LNCaP clone FGC (cell line): ENCODE measurements around the gene EXOC4.
"Not testable (repeated sequence)": the region's sequence is repeated elsewhere in the genome, so short reads cannot be mapped to it uniquely, and the experiment has no call there.

Experiments
- DNase-seq: peaks from one replicate; pipeline ENCODE4 v3.0.0-alpha.2; 2011; ENCODE audit warnings: low read depth
- H3K4me3 ChIP-seq: 2 replicates; pipeline ENCODE4 v1.5.1; 2011; ENCODE audit warnings: mild to moderate bottlenecking, low read depth, low read length, control low read depth
- TF ChIP-seq, protein P1 (sequence below): IDR thresholded peaks from 2 replicates; pipeline ENCODE4 v1.5.1; 2012; ENCODE audit warnings: mild to moderate bottlenecking; ENCODE audit not compliant: control insufficient read depth, insufficient read depth; ENCODE audit errors: extremely low read depth

EXOC4 gene

DNA sequence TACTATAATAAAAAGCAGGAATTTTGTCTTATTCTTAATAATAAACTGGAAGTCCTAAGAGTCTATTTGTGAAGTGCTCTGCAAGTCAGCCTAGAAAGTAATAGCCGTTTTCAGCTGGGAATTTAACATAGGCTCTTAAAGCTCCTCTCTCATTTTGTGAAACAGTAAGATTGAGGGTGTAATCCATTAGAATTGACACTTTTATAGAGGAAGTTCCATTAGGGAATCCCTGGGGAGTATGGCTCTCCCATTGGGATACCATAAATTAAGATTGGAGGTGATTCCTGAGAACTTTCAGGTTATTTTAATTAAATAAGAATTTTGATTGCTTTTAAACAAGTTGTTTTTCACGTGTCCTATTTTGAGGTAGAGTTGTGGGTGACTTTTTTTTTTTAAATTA lies 68.0 kb downstream of the EXOC4 start:
- no peak overlapping the region for H3K4me3 ChIP-seq
- DNase-seq, result no peak
- TF ChIP-seq, protein P1, sequence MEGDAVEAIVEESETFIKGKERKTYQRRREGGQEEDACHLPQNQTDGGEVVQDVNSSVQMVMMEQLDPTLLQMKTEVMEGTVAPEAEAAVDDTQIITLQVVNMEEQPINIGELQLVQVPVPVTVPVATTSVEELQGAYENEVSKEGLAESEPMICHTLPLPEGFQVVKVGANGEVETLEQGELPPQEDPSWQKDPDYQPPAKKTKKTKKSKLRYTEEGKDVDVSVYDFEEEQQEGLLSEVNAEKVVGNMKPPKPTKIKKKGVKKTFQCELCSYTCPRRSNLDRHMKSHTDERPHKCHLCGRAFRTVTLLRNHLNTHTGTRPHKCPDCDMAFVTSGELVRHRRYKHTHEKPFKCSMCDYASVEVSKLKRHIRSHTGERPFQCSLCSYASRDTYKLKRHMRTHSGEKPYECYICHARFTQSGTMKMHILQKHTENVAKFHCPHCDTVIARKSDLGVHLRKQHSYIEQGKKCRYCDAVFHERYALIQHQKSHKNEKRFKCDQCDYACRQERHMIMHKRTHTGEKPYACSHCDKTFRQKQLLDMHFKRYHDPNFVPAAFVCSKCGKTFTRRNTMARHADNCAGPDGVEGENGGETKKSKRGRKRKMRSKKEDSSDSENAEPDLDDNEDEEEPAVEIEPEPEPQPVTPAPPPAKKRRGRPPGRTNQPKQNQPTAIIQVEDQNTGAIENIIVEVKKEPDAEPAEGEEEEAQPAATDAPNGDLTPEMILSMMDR, result no peak

GRCh38 chr7:133321366-133321765 lies 68.5 kb downstream of the EXOC4 start:
- not testable (repeated sequence) for H3K4me3 ChIP-seq, DNase-seq

DNA sequence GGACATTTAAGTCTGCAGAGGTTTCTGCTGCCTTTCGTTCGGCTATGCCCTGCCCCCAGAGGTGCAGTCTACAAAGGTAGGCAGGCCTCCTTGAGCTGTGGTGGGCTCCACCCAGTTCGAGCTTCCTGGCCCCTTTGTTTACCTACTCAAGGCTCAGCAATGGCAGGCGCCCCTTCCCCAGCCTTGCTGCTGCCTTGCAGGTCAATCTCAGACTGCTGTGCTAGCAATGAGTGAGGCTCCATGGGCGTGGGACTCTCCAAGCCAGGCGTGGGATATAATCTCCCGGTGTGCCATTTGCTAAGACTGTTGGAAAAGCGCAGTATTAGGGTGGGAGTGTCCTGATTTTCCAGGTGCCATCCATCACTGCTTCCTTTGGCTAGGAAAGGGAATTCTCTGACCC lies 73.9 kb downstream of the EXOC4 start:
- not testable (repeated sequence) for DNase-seq, H3K4me3 ChIP-seq

- DNase-seq, H3K4me3 ChIP-seq: not testable (repeated sequence)
These were observed 75.1 kb downstream of the EXOC4 start for GRCh38 chr7:133328021-133328420.

- no peak overlapping the region for H3K4me3 ChIP-seq
- TF ChIP-seq, protein P1, result no peak
These were observed 77.2 kb downstream of the EXOC4 start for GRCh38 chr7:133330085-133330484.

GRCh38 chr7:133331861-133332260 lies 79.0 kb downstream of the EXOC4 start:
- TF ChIP-seq, protein P1, result no peak

More at GRCh38 chr7:133330085-133330484, 77.2 kb downstream of the EXOC4 start:
- DNase-seq, result no peak

GRCh38 chr7:133339772-133340171 lies 86.9 kb downstream of the EXOC4 start:
- TF ChIP-seq, protein P1, result no peak
- DNase-seq, result no peak
- no peak overlapping the region for H3K4me3 ChIP-seq

More at GRCh38 chr7:133331861-133332260, 79.0 kb downstream of the EXOC4 start:
- no peak overlapping the region for H3K4me3 ChIP-seq
- DNase-seq, result no peak

- no peak overlapping the region for H3K4me3 ChIP-seq
- TF ChIP-seq, protein P1, result peak; percentile 48
- DNase-seq, result no peak
These were observed 91.4 kb downstream of the EXOC4 start for GRCh38 chr7:133344275-133344674.
